ENCODE data around the gene TRPV6. TPM values are rescaled to one million over a fixed set of nuclear protein-coding genes. Genes with fewer than 3 reads are reported as not detected.

The TRPV6 gene
- total and polyA plus RNA-seq, 2 experiments from 2014 or later = 0.08 to 0.80 TPM

DNA sequence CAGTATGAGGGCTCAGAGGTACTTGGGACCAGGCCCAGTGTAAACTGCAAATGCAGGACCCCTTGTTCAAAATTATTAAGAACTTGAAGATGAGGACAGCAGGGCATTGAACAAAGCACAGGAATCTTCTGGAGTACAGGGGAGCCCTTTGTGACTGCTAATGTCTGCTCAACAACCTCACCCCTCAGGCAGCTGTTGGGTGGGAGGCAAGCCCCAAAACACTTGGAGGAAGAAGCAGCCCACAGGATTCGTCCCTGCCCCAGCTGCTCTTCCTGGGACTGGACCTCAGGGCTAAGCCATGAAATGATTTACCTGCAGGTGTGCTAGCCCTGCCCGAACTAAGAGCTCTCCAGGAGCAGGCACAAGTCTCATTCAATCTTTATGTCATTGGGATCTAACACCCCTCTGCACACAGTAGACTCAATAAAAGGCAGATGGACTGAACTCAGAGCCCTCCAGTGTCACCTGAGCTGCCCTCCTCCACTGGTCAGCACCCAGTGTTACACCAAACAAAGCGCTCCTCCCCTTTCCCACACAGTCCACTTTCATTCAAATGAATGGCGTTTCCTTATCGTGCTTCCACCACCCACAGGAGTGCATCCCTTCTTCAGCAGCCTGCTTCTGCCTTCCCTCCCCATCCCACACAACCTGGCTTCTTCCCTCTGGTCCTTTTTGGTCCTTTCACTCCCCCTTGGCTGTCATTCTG is 47.0 kb upstream of the TRPV6 start:
- TF ChIP-seq, protein P1, sequence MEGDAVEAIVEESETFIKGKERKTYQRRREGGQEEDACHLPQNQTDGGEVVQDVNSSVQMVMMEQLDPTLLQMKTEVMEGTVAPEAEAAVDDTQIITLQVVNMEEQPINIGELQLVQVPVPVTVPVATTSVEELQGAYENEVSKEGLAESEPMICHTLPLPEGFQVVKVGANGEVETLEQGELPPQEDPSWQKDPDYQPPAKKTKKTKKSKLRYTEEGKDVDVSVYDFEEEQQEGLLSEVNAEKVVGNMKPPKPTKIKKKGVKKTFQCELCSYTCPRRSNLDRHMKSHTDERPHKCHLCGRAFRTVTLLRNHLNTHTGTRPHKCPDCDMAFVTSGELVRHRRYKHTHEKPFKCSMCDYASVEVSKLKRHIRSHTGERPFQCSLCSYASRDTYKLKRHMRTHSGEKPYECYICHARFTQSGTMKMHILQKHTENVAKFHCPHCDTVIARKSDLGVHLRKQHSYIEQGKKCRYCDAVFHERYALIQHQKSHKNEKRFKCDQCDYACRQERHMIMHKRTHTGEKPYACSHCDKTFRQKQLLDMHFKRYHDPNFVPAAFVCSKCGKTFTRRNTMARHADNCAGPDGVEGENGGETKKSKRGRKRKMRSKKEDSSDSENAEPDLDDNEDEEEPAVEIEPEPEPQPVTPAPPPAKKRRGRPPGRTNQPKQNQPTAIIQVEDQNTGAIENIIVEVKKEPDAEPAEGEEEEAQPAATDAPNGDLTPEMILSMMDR (conservative IDR thresholded peaks at IDR 0.05; ENCODE audit: low read depth in 2 of 2) = no peak
- TF ChIP-seq ETS1 (IDR thresholded peaks at IDR 0.05) (no peak), EZH2phosphoT487 (IDR thresholded peaks at IDR 0.05; ENCODE audit: unreplicated experiment) (no peak), POLR2AphosphoS5 (IDR thresholded peaks at IDR 0.05; ENCODE audit: low read depth) (no peak), EZH2 (IDR thresholded peaks at IDR 0.05; ENCODE audit: low read depth, unreplicated experiment) (no peak), JUNB (IDR thresholded peaks at IDR 0.05; ENCODE audit: unreplicated experiment) (no peak), NANOG (IDR thresholded peaks at IDR 0.05; ENCODE audit: borderline replicate concordance) (no peak), ZNF331 (CRISPR knock-in tag; IDR thresholded peaks at IDR 0.05; ENCODE audit: low read depth) (no peak), STAT1 (IDR thresholded peaks at IDR 0.05; ENCODE audit: unreplicated experiment) (no peak), CREB1 (CRISPR knock-in tag; IDR thresholded peaks at IDR 0.05; ENCODE audit: low read depth) (no peak), ZNF114 (CRISPR knock-in tag; IDR thresholded peaks at IDR 0.05) (no peak)
- TF ChIP-seq, protein P2, sequence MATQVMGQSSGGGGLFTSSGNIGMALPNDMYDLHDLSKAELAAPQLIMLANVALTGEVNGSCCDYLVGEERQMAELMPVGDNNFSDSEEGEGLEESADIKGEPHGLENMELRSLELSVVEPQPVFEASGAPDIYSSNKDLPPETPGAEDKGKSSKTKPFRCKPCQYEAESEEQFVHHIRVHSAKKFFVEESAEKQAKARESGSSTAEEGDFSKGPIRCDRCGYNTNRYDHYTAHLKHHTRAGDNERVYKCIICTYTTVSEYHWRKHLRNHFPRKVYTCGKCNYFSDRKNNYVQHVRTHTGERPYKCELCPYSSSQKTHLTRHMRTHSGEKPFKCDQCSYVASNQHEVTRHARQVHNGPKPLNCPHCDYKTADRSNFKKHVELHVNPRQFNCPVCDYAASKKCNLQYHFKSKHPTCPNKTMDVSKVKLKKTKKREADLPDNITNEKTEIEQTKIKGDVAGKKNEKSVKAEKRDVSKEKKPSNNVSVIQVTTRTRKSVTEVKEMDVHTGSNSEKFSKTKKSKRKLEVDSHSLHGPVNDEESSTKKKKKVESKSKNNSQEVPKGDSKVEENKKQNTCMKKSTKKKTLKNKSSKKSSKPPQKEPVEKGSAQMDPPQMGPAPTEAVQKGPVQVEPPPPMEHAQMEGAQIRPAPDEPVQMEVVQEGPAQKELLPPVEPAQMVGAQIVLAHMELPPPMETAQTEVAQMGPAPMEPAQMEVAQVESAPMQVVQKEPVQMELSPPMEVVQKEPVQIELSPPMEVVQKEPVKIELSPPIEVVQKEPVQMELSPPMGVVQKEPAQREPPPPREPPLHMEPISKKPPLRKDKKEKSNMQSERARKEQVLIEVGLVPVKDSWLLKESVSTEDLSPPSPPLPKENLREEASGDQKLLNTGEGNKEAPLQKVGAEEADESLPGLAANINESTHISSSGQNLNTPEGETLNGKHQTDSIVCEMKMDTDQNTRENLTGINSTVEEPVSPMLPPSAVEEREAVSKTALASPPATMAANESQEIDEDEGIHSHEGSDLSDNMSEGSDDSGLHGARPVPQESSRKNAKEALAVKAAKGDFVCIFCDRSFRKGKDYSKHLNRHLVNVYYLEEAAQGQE (IDR thresholded peaks at IDR 0.05; ENCODE audit: unreplicated experiment) = no peak
- TF ChIP-seq, protein P3, sequence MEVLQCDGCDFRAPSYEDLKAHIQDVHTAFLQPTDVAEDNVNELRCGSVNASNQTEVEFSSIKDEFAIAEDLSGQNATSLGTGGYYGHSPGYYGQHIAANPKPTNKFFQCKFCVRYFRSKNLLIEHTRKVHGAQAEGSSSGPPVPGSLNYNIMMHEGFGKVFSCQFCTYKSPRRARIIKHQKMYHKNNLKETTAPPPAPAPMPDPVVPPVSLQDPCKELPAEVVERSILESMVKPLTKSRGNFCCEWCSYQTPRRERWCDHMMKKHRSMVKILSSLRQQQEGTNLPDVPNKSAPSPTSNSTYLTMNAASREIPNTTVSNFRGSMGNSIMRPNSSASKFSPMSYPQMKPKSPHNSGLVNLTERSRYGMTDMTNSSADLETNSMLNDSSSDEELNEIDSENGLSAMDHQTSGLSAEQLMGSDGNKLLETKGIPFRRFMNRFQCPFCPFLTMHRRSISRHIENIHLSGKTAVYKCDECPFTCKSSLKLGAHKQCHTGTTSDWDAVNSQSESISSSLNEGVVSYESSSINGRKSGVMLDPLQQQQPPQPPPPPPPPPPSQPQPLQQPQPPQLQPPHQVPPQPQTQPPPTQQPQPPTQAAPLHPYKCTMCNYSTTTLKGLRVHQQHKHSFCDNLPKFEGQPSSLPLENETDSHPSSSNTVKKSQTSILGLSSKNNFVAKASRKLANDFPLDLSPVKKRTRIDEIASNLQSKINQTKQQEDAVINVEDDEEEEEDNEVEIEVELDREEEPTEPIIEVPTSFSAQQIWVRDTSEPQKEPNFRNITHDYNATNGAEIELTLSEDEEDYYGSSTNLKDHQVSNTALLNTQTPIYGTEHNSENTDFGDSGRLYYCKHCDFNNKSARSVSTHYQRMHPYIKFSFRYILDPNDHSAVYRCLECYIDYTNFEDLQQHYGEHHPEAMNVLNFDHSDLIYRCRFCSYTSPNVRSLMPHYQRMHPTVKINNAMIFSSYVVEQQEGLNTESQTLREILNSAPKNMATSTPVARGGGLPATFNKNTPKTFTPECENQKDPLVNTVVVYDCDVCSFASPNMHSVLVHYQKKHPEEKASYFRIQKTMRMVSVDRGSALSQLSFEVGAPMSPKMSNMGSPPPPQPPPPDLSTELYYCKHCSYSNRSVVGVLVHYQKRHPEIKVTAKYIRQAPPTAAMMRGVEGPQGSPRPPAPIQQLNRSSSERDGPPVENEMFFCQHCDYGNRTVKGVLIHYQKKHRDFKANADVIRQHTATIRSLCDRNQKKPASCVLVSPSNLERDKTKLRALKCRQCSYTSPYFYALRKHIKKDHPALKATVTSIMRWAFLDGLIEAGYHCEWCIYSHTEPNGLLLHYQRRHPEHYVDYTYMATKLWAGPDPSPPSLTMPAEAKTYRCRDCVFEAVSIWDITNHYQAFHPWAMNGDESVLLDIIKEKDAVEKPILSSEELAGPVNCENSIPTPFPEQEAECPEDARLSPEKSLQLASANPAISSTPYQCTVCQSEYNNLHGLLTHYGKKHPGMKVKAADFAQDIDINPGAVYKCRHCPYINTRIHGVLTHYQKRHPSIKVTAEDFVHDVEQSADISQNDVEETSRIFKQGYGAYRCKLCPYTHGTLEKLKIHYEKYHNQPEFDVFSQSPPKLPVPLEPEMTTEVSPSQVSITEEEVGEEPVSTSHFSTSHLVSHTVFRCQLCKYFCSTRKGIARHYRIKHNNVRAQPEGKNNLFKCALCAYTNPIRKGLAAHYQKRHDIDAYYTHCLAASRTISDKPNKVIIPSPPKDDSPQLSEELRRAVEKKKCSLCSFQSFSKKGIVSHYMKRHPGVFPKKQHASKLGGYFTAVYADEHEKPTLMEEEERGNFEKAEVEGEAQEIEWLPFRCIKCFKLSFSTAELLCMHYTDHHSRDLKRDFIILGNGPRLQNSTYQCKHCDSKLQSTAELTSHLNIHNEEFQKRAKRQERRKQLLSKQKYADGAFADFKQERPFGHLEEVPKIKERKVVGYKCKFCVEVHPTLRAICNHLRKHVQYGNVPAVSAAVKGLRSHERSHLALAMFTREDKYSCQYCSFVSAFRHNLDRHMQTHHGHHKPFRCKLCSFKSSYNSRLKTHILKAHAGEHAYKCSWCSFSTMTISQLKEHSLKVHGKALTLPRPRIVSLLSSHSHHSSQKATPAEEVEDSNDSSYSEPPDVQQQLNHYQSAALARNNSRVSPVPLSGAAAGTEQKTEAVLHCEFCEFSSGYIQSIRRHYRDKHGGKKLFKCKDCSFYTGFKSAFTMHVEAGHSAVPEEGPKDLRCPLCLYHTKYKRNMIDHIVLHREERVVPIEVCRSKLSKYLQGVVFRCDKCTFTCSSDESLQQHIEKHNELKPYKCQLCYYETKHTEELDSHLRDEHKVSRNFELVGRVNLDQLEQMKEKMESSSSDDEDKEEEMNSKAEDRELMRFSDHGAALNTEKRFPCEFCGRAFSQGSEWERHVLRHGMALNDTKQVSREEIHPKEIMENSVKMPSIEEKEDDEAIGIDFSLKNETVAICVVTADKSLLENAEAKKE (CRISPR knock-in tag; IDR thresholded peaks at IDR 0.05) = no peak
- no peaks in the 10 kb centered on the region for H3K36me3 ChIP-seq (ENCODE audit: insufficient read depth)
- peak; percentile 75 for ATAC-seq

More for the DNA sequence above, 47.0 kb upstream of the TRPV6 start:
- H3K27me3 Mint-ChIP-seq (ENCODE audit: insufficient read depth, low read depth, poor library complexity) = peaks cover 13% of the 10 kb centered on the region
- Histone ChIP-seq H2AFZ (peak overlapping the region; percentile 43; the same call in 1 of the 2 replicates), H3K27me3 (ENCODE audit: insufficient read depth) (no peaks in the 10 kb centered on the region), H3F3A (replicated peaks; ENCODE audit: low read depth) (no peaks in the 10 kb centered on the region), H3K27ac (ENCODE audit: low read depth) (no peak overlapping the region), H3K4me3 (no peak overlapping the region), H3K4me1 (ENCODE audit: insufficient read depth) (no peaks in the 10 kb centered on the region), H4K20me1 (replicated peaks; ENCODE audit: insufficient read depth) (no peaks in the 10 kb centered on the region), H3K9me2 (ENCODE audit: insufficient read depth) (no peaks in the 10 kb centered on the region), H3K79me2 (replicated peaks; ENCODE audit: insufficient read depth) (no peaks in the 10 kb centered on the region), H3K4me2 (no peak overlapping the region)
- H3K36me3 Mint-ChIP-seq (ENCODE audit: low read depth) = no peaks in the 10 kb centered on the region; the same call in 1 of the 3 replicates
- H3K4me1 Mint-ChIP-seq = peaks cover 9% of the 10 kb centered on the region
- DNase-seq (ENCODE audit: low spot score) = no peak
- H3K9me3 Mint-ChIP-seq = no peaks in the 10 kb centered on the region
- no peak overlapping the region for H3K27ac Mint-ChIP-seq
- H3K4me3 Mint-ChIP-seq = no peak overlapping the region

All from GM23338 (cell line).